Measurements from ENCODE around the gene ISCU. TPM values are rescaled to one million over a fixed set of nuclear protein-coding genes. Genes with fewer than 3 reads are reported as not detected.

Gene ISCU
- total RNA-seq, 4 donors from 2014 or later: 232 to 337 (median 249) TPM

GRCh38 chr12:108563136-108563803 lies 874 bp downstream of the ISCU start:
- peaks cover 47 to 49% of the 10 kb centered on the region in 2 donors for H3K4me1 ChIP-seq
- in situ Hi-C loops (cut with MboI; ENCODE audit: low sequenced_read_pairs in 4 of 4): loop anchor here (5.0 to 25.0 kb wide), 5 partner anchors 54 to 532 kb away; partner anchors contain the start of genes ALKBH2 (in 4 of the 4), UNG (in 4 of the 4) and SSH1 (in 1 of the 4)

GRCh38 chr12:108563804-108564151 lies 1.4 kb downstream of the ISCU start:
- ATAC-seq (no peak), DNase-seq (no peak)
- peaks cover 42 to 45% of the 10 kb centered on the region in 2 donors for H3K4me1 ChIP-seq
- no peaks in the 10 kb centered on the region for H3K27me3 ChIP-seq
- H3K4me3 ChIP-seq: peak overlapping the region in 3 of 4 donors; percentile 90 to 100 (median 94)
- intact Hi-C loops (cut with DNase I; ENCODE audit: low total_unique reads) (loop anchor here (1.0 to 5.0 kb wide), 8 partner anchors 55 to 530 kb away; partner anchors contain the start of genes ALKBH2, CORO1C and USP30), in situ Hi-C loops (cut with MboI; ENCODE audit: low sequenced_read_pairs in 4 of 4) (loop anchor here (5.0 to 25.0 kb wide), 5 partner anchors 54 to 531 kb away; partner anchors contain the start of genes ALKBH2 (in 4 of the 4), UNG (in 4 of the 4) and SSH1 (in 1 of the 4))
- H3K27ac ChIP-seq: peak overlapping the region; percentile 92 to 97 (median 96)
- H3K36me3 ChIP-seq: peaks cover 2 to 47% of the 10 kb centered on the region in 2 donors
- TF ChIP-seq POLR2A (IDR thresholded peaks at IDR 0.05): no peak
- peak in 1 of 5 experiments; percentile 7 for TF ChIP-seq CTCF (IDR thresholded peaks at IDR 0.05 in 4 of 5, conservative IDR thresholded peaks at IDR 0.05 in 1 of 5)
- H3K9me3 ChIP-seq: no peaks in the 10 kb centered on the region

More at GRCh38 chr12:108563136-108563803, 874 bp downstream of the ISCU start:
- H3K36me3 ChIP-seq: peaks cover 0 to 42% of the 10 kb centered on the region in 2 donors
- intact Hi-C loops (cut with DNase I; ENCODE audit: low total_unique reads): loop anchor here (1.0 to 5.0 kb wide), 6 partner anchors 55 to 530 kb away; partner anchors contain the start of genes ALKBH2, CORO1C and USP30
- H3K27me3 ChIP-seq: no peaks in the 10 kb centered on the region
- peak overlapping the region; percentile 90 to 100 (median 93) for H3K4me3 ChIP-seq
- H3K27ac ChIP-seq: peak overlapping the region; percentile 92 to 97 (median 96)
- no peaks in the 10 kb centered on the region for H3K9me3 ChIP-seq
- TF ChIP-seq POLR2A (IDR thresholded peaks at IDR 0.05) (peak; percentile 55 to 62), CTCF (IDR thresholded peaks at IDR 0.05 in 4 of 5, conservative IDR thresholded peaks at IDR 0.05 in 1 of 5) (peak; percentile 76 to 87 (median 86))
- DNase-seq: peak; percentile 75 to 83
- ATAC-seq: peak; percentile 37 to 51

- no peaks in the 10 kb centered on the region for H3K9me3 ChIP-seq
- TF ChIP-seq CTCF (IDR thresholded peaks at IDR 0.05 in 4 of 5, conservative IDR thresholded peaks at IDR 0.05 in 1 of 5): no peak
- TF ChIP-seq POLR2A (IDR thresholded peaks at IDR 0.05): no peak
- in situ Hi-C loops (cut with MboI; ENCODE audit: low sequenced_read_pairs in 4 of 4) (loop anchor here (5.0 to 25.0 kb wide), 5 partner anchors 53 to 530 kb away; partner anchors contain the start of genes ALKBH2 (in 4 of the 4), UNG (in 4 of the 4) and SSH1 (in 1 of the 4)), intact Hi-C loops (cut with DNase I; ENCODE audit: low total_unique reads) (loop anchor here (1.0 to 5.0 kb wide), 5 partner anchors 168 to 488 kb away; partner anchors contain the start of genes CORO1C and USP30)
- H3K27me3 ChIP-seq: no peaks in the 10 kb centered on the region
- peaks cover 2 to 57% of the 10 kb centered on the region in 2 donors for H3K36me3 ChIP-seq
- H3K4me1 ChIP-seq: peaks cover 33 to 36% of the 10 kb centered on the region in 2 donors
- DNase-seq (no peak), ATAC-seq (no peak)
- H3K4me3 ChIP-seq: no peak overlapping the region
- H3K27ac ChIP-seq: peak overlapping the region; percentile 92 to 97 (median 96)
Observed at GRCh38 chr12:108564724-108565123, 2.3 kb downstream of the ISCU start.

DNA sequence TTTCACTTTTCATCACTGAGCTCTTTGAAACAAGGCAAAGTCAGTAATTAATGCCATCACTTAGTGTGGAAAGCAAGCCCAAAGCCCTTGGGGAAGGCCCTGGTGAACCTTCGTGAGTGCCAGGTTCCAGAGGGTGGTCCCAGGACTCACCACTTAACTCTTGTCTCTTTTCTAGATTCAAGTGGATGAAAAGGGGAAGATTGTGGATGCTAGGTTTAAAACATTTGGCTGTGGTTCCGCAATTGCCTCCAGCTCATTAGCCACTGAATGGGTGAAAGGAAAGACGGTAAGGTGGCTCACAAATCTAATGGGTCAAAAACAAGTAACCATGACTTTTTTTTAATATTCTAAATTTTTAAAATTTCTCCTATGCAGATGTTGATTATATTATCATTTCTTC lies 2.8 kb downstream of the ISCU start:
- intact Hi-C loops (cut with DNase I; ENCODE audit: low total_unique reads): loop anchor here (2.0 kb wide), 1 partner anchor 238 kb away; no protein-coding TSS in a partner anchor
- peaks cover 2 to 61% of the 10 kb centered on the region in 2 donors for H3K36me3 ChIP-seq
- peak overlapping the region; percentile 92 to 97 (median 96) for H3K27ac ChIP-seq
- DNase-seq: no peak
- peaks cover 29 to 32% of the 10 kb centered on the region in 2 donors for H3K4me1 ChIP-seq
- ATAC-seq: no peak
- no peaks in the 10 kb centered on the region for H3K9me3 ChIP-seq
- in situ Hi-C loops (cut with MboI; ENCODE audit: low sequenced_read_pairs in 4 of 4): loop anchor here (5.0 to 25.0 kb wide), 5 partner anchors 52 to 530 kb away; partner anchors contain the start of genes ALKBH2 (in 4 of the 4), UNG (in 4 of the 4) and SSH1 (in 1 of the 4)
- H3K27me3 ChIP-seq: no peaks in the 10 kb centered on the region
- no peak overlapping the region for H3K4me3 ChIP-seq
- no peak for TF ChIP-seq POLR2A (IDR thresholded peaks at IDR 0.05)
- TF ChIP-seq CTCF (IDR thresholded peaks at IDR 0.05 in 4 of 5, conservative IDR thresholded peaks at IDR 0.05 in 1 of 5): no peak

Measured in gastrocnemius medialis (tissue), 4 donors.